ENCODE data around the gene DNAJC11.
"Not testable (repeated sequence)": the region's sequence is repeated elsewhere in the genome, so short reads cannot be mapped to it uniquely, and the experiment has no call there.

Gene DNAJC11

DNA sequence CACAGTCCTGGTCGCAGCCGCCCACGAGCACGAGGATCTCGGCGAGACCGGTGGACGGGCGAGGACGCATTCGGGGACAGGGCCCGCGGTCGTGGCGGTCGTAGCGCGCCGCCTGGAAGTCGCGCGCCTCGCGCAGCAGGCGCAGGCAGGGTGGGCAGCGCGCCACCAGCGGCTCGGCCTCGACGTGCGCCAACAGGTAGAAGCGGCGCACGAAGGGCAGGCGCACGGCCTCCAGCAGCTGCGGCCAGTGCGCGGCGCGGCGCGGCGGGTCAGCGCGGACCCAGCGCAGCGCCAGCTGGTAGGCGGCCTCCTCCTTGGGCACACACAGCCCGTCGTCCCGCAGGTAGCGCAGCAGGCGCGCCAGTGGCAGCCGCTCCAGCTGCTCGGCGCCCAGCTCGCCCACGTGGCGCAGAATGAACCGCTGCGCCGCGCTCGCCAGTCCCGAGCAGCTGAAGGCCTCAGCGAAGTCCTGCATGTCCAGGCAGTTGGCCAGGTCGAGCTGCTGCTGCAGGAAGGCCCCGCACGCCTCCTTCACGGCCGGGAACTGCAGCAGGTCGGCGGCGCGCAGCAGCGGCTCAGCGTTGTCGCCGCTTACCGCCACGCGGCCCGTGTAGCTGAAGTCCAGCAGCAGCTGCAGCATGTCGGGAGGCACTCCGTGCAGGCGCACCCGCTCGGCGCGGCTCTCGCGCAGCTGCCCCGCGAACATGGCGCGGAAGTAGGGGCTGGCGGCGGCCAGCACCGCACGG is 99.5 kb downstream of the DNAJC11 start:
- ATAC-seq: peak; percentile 74
- TF ChIP-seq ZFP3 (CRISPR knock-in tag; IDR thresholded peaks at IDR 0.05): 0 out of 2 replicates have a peak, but pooled peaks have one; percentile 58
- TF ChIP-seq RARB (CRISPR knock-in tag; IDR thresholded peaks at IDR 0.05): no peak

DNA sequence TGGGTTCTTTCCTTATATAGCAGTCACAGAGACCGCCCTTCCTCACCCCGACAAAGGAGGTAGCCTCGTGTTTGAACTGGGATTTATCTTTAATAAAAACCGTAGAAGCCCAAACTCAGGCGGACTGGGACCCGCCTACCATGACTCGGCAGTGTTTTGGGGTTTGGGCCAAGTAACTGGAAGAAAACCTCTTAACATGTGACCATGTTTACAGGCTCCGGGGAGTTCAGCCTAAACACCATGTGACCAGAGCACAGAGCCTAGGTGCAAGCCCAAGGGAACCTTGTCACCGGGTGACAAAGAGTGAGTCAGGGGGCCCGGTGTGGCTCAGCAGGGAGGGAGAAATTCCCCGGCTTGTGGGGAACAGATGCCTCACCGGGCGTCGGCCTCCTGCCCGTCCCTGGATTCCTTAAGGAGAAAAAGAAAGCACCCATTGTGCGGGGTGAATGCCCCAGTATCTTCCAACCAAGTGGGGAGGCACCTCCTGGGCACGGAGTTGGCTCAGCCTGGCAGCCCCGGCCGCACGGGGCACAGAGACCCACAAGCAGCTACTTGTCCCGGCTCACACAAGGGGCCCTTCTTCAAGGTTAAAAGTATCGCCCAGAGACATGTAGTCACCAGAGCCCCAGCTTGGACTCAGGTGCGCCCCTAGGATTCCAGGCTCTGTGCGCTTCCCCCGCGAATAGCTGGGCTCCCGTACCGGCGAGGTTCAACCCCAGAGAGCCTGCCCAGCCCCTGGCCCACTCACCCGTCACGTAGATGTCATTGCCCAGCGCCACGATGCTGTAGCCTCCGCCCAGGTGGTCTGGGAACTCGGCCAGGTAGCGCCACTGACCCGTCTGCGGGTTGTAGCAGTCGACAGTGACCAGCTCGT is 100.3 kb downstream of the DNAJC11 start:
- peak; percentile 64 for ATAC-seq
- no peak for TF ChIP-seq ZNF70 (CRISPR knock-in tag; IDR thresholded peaks at IDR 0.05)
- TF ChIP-seq ZFP30 (CRISPR knock-in tag; IDR thresholded peaks at IDR 0.05): no peak

DNA sequence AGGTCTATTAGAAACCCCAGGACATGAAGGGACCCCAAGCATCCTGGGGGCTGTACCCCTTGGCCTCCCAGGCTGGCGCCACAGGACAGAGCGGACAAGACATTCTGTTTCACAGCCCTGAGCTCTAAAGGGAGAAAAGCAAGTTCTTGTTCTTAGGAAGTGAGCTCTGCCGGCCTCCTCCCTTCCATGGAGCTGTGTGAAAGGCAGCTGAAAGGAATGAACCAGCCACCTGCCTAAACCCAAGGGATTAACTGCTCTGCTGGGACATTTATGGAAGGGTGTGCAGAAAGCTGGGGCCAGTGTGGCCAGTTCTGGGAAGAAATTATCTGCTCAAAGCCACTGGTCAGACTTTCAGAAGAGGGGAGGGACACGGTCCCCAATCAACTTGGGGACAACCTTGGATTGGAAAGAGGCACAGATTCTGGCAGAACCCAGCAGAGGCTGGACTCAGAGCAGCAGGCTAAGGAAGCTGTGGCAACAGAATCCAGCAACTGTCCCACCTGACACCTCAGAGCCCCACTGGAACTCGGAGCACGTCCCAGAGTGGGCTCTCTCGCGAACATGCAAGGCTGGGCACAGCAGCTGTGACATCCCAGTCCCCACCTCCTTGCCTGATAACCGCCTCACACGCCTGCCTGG is 101.1 kb downstream of the DNAJC11 start:
- no peak; the same call in 2 of the 3 replicates for ATAC-seq
- TF ChIP-seq GLIS3 (CRISPR knock-in tag; IDR thresholded peaks at IDR 0.05): no peak
- TF ChIP-seq, protein P1, sequence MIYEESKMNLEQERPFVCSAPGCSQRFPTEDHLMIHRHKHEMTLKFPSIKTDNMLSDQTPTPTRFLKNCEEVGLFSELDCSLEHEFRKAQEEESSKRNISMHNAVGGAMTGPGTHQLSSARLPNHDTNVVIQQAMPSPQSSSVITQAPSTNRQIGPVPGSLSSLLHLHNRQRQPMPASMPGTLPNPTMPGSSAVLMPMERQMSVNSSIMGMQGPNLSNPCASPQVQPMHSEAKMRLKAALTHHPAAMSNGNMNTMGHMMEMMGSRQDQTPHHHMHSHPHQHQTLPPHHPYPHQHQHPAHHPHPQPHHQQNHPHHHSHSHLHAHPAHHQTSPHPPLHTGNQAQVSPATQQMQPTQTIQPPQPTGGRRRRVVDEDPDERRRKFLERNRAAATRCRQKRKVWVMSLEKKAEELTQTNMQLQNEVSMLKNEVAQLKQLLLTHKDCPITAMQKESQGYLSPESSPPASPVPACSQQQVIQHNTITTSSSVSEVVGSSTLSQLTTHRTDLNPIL (CRISPR knock-in tag; IDR thresholded peaks at IDR 0.05; ENCODE audit: low read depth): no peak
- TF ChIP-seq SNAI2 (CRISPR knock-in tag; IDR thresholded peaks at IDR 0.05): no peak
- TF ChIP-seq ARNTL (CRISPR knock-in tag; IDR thresholded peaks at IDR 0.05; ENCODE audit: borderline replicate concordance, low read depth): no peak
- TF ChIP-seq ZNF565 (CRISPR knock-in tag; conservative IDR thresholded peaks at IDR 0.05; ENCODE audit: low read depth): no peak
- no peak for TF ChIP-seq ZFP30 (CRISPR knock-in tag; IDR thresholded peaks at IDR 0.05)
- no peak for TF ChIP-seq TCF4 (CRISPR knock-in tag; IDR thresholded peaks at IDR 0.05; ENCODE audit: borderline replicate concordance)
- no peak for TF ChIP-seq BACH2 (CRISPR knock-in tag; IDR thresholded peaks at IDR 0.05; ENCODE audit: borderline replicate concordance)
- TF ChIP-seq, protein P2, sequence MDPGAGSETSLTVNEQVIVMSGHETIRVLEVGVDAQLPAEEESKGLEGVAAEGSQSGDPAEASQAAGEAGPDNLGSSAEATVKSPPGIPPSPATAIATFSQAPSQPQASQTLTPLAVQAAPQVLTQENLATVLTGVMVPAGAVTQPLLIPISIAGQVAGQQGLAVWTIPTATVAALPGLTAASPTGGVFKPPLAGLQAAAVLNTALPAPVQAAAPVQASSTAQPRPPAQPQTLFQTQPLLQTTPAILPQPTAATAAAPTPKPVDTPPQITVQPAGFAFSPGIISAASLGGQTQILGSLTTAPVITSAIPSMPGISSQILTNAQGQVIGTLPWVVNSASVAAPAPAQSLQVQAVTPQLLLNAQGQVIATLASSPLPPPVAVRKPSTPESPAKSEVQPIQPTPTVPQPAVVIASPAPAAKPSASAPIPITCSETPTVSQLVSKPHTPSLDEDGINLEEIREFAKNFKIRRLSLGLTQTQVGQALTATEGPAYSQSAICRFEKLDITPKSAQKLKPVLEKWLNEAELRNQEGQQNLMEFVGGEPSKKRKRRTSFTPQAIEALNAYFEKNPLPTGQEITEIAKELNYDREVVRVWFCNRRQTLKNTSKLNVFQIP (CRISPR knock-in tag; IDR thresholded peaks at IDR 0.05; ENCODE audit: borderline replicate concordance, low read depth): no peak
- TF ChIP-seq TOX (CRISPR knock-in tag; IDR thresholded peaks at IDR 0.05; ENCODE audit: borderline replicate concordance): no peak
- TF ChIP-seq ZFP3 (CRISPR knock-in tag; IDR thresholded peaks at IDR 0.05): no peak
- no peak for TF ChIP-seq OSR1 (CRISPR knock-in tag; IDR thresholded peaks at IDR 0.05)
- TF ChIP-seq PPARA (CRISPR knock-in tag; IDR thresholded peaks at IDR 0.05; ENCODE audit: borderline replicate concordance): no peak
- TF ChIP-seq RARB (CRISPR knock-in tag; IDR thresholded peaks at IDR 0.05): no peak

DNA sequence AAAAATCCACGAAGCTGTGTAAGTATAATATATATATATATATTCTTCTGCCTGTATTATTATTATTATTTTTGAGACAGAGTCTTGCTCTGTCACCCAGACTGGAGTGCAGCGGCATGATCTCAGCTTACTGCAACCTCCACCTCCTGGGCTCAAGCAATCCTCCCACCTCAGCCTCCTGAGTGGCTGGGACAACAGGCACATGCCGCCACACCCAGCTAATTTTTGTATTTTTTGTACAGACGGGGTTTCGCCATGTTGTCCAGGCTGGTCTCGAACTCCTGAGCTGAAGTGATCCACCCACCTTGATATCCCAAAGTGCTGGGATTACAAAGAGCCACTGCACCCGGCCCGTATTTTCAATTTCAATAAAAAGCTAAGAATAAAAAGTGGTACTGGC is 101.6 kb downstream of the DNAJC11 start:
- not testable (repeated sequence) for ATAC-seq

DNA sequence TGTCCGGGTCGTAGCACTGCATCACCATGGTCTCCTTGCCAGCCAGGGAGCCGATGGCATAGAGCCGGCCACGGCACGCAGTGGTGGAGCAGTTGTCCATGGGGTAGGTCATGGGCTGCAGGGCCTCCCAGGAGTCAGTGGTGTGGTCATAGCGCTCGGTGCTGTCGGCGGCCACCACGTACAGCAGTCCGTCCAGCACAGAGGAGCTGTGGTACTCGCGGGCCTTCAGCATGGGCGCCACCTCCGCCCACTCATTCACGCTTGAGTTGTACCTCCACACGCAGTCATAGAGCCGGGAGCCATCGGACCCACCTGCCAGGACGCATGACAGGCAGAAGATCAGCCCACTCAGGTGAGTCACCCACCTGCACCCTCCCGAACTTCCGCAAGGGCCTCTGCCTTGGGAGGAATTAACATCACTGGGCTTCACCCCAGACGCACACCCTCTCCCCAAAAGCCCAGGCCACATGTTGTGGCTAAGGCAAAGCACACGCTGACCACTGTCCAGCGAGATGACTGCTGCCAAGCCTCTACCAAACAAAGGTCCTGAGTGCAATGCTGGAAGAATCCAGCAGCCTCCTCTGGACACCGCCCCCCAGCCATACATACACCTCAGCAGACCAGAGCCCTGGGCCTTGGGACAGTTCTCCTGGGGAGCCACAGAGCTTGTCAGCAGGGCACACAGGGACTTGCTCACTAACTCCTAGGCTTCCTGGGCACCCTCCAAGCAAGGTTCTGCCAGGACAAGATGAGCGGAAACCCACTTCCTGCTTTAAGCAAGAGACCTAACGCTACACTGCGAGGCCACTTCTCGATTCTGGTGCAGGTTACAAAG is 102.3 kb downstream of the DNAJC11 start:
- no peak for ATAC-seq
- no peak for TF ChIP-seq ZFP30 (CRISPR knock-in tag; IDR thresholded peaks at IDR 0.05)
- no peak for TF ChIP-seq ZNF565 (CRISPR knock-in tag; conservative IDR thresholded peaks at IDR 0.05; ENCODE audit: low read depth)
- TF ChIP-seq ZNF70 (CRISPR knock-in tag; IDR thresholded peaks at IDR 0.05): no peak
- TF ChIP-seq, protein P3, sequence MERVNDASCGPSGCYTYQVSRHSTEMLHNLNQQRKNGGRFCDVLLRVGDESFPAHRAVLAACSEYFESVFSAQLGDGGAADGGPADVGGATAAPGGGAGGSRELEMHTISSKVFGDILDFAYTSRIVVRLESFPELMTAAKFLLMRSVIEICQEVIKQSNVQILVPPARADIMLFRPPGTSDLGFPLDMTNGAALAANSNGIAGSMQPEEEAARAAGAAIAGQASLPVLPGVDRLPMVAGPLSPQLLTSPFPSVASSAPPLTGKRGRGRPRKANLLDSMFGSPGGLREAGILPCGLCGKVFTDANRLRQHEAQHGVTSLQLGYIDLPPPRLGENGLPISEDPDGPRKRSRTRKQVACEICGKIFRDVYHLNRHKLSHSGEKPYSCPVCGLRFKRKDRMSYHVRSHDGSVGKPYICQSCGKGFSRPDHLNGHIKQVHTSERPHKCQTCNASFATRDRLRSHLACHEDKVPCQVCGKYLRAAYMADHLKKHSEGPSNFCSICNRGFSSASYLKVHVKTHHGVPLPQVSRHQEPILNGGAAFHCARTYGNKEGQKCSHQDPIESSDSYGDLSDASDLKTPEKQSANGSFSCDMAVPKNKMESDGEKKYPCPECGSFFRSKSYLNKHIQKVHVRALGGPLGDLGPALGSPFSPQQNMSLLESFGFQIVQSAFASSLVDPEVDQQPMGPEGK (CRISPR knock-in tag; IDR thresholded peaks at IDR 0.05; ENCODE audit: borderline replicate concordance): no peak
- TF ChIP-seq ZNF8 (CRISPR knock-in tag; IDR thresholded peaks at IDR 0.05): no peak
- TF ChIP-seq ISL1 (CRISPR knock-in tag; IDR thresholded peaks at IDR 0.05): no peak
- TF ChIP-seq ZC3H10 (CRISPR knock-in tag; IDR thresholded peaks at IDR 0.05): no peak
- TF ChIP-seq OSR1 (CRISPR knock-in tag; IDR thresholded peaks at IDR 0.05): no peak
- no peak for TF ChIP-seq TOX (CRISPR knock-in tag; IDR thresholded peaks at IDR 0.05; ENCODE audit: borderline replicate concordance)
- no peak for TF ChIP-seq RARB (CRISPR knock-in tag; IDR thresholded peaks at IDR 0.05)
- no peak for TF ChIP-seq PPARA (CRISPR knock-in tag; IDR thresholded peaks at IDR 0.05; ENCODE audit: borderline replicate concordance)
- TF ChIP-seq ARNTL (CRISPR knock-in tag; IDR thresholded peaks at IDR 0.05; ENCODE audit: borderline replicate concordance, low read depth): no peak
- TF ChIP-seq ZFP3 (CRISPR knock-in tag; IDR thresholded peaks at IDR 0.05): no peak
- TF ChIP-seq, protein P4, sequence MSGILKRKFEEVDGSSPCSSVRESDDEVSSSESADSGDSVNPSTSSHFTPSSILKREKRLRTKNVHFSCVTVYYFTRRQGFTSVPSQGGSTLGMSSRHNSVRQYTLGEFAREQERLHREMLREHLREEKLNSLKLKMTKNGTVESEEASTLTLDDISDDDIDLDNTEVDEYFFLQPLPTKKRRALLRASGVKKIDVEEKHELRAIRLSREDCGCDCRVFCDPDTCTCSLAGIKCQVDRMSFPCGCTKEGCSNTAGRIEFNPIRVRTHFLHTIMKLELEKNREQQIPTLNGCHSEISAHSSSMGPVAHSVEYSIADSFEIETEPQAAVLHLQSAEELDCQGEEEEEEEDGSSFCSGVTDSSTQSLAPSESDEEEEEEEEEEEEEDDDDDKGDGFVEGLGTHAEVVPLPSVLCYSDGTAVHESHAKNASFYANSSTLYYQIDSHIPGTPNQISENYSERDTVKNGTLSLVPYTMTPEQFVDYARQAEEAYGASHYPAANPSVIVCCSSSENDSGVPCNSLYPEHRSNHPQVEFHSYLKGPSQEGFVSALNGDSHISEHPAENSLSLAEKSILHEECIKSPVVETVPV (CRISPR knock-in tag; IDR thresholded peaks at IDR 0.05): no peak
- TF ChIP-seq TCF4 (CRISPR knock-in tag; IDR thresholded peaks at IDR 0.05; ENCODE audit: borderline replicate concordance): no peak
- no peak for TF ChIP-seq CSDC2 (CRISPR knock-in tag; IDR thresholded peaks at IDR 0.05)
- no peak for TF ChIP-seq BACH2 (CRISPR knock-in tag; IDR thresholded peaks at IDR 0.05; ENCODE audit: borderline replicate concordance)
- no peak for TF ChIP-seq SNAI2 (CRISPR knock-in tag; IDR thresholded peaks at IDR 0.05)
